Measurements from ENCODE around the gene TBC1D23. TPM values are rescaled to one million over a fixed set of nuclear protein-coding genes. Genes with fewer than 3 reads are reported as not detected.
"Not testable (repeated sequence)": the region's sequence is repeated elsewhere in the genome, so short reads cannot be mapped to it uniquely, and the experiment has no call there.

The TBC1D23 gene
- total RNA-seq, 4 donors from 2014 or later: 40.7 to 397 (median 101) TPM

DNA sequence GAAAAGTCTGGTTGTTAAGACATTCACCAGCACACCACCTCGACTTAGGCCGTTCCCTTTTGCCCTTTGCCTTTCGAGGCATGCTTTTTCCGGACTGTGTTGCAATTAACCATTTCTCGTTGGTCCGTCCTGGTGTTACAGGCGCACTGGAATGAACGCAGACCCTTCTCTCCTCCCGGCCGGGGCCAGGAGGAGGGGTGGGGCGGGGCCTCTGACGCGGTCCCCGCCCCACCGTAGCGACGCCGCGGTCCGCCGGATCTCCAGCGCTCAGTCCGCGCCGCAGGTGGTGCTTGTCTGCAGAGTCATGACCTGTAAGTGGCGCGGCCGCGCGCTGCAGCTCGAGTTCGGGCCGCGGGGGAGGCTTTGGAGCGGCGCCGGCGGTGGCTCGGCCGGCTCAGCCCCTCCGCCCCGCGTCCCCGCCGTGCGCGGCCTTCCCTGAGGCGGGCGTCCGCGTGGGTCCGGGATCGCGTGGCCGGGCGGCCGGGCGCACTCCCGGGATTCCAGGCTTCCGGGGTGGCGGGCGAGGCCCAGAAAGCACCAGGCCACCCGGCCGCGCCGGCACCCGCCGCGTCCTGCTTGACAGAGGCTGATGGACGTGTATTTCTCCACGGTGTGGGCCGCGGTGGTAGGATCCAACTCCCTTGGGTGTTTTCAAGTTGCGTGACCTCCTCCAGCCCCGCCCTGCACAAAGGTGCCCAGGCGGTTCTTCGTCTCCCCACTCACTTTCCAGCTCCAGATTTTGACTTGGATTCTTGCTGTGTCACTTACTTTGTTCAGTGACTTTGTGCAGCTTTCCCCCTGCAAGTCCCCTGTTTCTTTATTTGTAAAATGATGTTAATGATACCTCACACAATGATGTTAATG lies 73.9 kb downstream of the TBC1D23 start, which contains the start of gene NIT2:
TSS of gene NIT2 (plus strand) at position 270 of the 864 bp plus-strand sequence. CDS start at position 305, 35 bp downstream.
- Histone ChIP-seq H3K27me3 (no peaks in the 10 kb centered on the region), H3K36me3 (no peaks in the 10 kb centered on the region), H3K4me1 (no peaks in the 10 kb centered on the region), H3K4me3 (peak within 1 kb of the TSS; percentile 51 to 89), H3K27ac (peak within 1 kb of the TSS; percentile 78 to 90), H3K9me3 (no peaks in the 10 kb centered on the region)
- intact Hi-C loops (cut with DNase I; ENCODE audit: low total_unique reads): no loop called here
- DNase-seq: peak; percentile 84 to 86
- TF ChIP-seq, protein P1, sequence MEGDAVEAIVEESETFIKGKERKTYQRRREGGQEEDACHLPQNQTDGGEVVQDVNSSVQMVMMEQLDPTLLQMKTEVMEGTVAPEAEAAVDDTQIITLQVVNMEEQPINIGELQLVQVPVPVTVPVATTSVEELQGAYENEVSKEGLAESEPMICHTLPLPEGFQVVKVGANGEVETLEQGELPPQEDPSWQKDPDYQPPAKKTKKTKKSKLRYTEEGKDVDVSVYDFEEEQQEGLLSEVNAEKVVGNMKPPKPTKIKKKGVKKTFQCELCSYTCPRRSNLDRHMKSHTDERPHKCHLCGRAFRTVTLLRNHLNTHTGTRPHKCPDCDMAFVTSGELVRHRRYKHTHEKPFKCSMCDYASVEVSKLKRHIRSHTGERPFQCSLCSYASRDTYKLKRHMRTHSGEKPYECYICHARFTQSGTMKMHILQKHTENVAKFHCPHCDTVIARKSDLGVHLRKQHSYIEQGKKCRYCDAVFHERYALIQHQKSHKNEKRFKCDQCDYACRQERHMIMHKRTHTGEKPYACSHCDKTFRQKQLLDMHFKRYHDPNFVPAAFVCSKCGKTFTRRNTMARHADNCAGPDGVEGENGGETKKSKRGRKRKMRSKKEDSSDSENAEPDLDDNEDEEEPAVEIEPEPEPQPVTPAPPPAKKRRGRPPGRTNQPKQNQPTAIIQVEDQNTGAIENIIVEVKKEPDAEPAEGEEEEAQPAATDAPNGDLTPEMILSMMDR (IDR thresholded peaks at IDR 0.05): no peak
- peak; percentile 19 to 65 for TF ChIP-seq POLR2A (IDR thresholded peaks at IDR 0.05)

DNA sequence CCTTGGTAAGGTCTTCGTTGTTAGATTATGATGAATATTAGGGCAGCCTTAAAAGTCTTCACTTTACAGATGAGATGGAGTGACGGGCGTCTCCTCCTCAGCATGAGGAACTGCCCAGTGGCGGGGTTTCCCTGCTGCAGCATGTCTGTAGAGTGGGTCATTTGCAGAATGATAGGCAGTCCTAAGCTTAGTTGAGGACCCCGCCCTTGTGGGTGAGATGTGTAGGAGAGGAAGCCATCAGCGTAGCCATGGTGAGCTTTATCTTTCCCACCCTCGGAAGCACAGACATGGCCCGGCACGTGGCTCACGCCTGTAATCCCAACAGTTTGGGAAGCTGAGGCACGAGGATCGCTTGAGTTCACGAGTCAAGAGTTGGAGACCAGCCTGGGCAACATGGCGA lies 74.6 kb downstream of the TBC1D23 start:
- DNase-seq: peak in 1 of 2 donors; percentile 19
- peak overlapping the region; percentile 51 to 89 for H3K4me3 ChIP-seq
- peak overlapping the region; percentile 78 to 90 for H3K27ac ChIP-seq
- TF ChIP-seq, protein P1 (IDR thresholded peaks at IDR 0.05): no peak
- TF ChIP-seq POLR2A (IDR thresholded peaks at IDR 0.05): no peak
- no peaks in the 10 kb centered on the region for H3K27me3 ChIP-seq
- H3K4me1 ChIP-seq: no peaks in the 10 kb centered on the region
- H3K9me3 ChIP-seq: no peaks in the 10 kb centered on the region
- H3K36me3 ChIP-seq: no peaks in the 10 kb centered on the region
- intact Hi-C loops (cut with DNase I; ENCODE audit: low total_unique reads): no loop called here

DNA sequence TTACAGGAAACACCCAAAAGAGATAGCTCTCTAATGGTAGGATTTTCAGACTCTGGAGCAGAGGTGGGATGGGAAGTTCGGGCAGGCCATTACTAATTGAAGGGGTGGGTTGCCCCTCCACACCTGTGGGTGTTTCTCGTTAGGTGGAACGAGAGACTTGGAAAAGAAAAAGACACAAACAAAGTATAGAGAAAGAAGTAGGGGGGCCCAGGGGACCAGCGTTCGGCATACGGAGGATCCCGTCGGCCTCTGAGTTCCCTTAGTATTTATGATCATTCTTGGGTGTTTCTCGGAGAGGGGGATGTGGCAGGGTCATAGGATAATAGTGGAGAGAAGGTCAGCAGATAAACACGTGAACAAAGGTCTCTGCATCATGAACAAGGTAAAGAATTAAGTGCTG lies 75.4 kb downstream of the TBC1D23 start:
- intact Hi-C loops (cut with DNase I; ENCODE audit: low total_unique reads); H3K27me3 ChIP-seq; H3K4me3 ChIP-seq; DNase-seq; H3K4me1 ChIP-seq; H3K9me3 ChIP-seq; H3K36me3 ChIP-seq: not testable (repeated sequence)
- H3K27ac ChIP-seq: peak overlapping the region in 1 of 2 donors; percentile 90

DNA sequence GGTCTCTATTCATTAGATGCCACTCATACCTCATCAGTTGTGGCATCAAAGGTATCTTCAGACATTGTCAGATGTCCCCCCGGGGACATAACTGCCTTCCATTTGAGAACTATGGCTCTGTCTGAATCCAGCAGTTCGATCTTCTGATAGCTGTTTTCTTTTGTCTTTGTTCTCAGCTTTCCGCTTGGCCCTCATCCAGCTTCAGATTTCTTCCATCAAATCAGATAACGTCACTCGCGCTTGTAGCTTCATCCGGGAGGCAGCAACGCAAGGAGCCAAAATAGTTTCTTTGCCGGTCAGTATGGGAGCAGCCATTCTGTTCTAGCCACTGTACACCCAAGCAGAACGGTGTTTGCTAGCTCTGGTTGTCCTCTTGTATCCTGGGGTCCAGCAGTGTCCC lies 78.1 kb downstream of the TBC1D23 start:
- no peak for DNase-seq
- intact Hi-C loops (cut with DNase I; ENCODE audit: low total_unique reads): no loop called here
- Histone ChIP-seq H3K4me3 (no peak overlapping the region), H3K4me1 (no peaks in the 10 kb centered on the region), H3K9me3 (no peaks in the 10 kb centered on the region), H3K27me3 (no peaks in the 10 kb centered on the region), H3K27ac (no peak overlapping the region), H3K36me3 (no peaks in the 10 kb centered on the region)
- TF ChIP-seq, protein P1 (IDR thresholded peaks at IDR 0.05): no peak
- no peak for TF ChIP-seq POLR2A (IDR thresholded peaks at IDR 0.05)

DNA sequence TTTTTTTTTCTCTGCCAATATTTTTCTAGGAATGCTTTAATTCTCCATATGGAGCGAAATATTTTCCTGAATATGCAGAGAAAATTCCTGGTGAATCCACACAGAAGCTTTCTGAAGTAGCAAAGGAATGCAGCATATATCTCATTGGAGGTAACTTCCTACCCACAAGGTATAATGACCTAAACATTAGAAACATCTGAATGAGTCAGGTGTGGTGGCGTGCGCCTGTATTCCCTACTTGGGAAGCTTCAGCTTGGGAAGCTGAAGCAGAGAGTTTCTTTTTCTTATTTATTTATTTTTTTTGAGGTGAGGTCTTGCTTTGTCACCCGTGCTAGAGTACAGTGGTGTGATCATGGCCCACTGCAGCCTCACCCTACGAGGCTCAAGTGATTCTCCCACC lies 79.0 kb downstream of the TBC1D23 start:
- no peak overlapping the region for H3K4me3 ChIP-seq
- H3K9me3 ChIP-seq: no peaks in the 10 kb centered on the region
- TF ChIP-seq, protein P1 (IDR thresholded peaks at IDR 0.05): no peak
- no peak for TF ChIP-seq POLR2A (IDR thresholded peaks at IDR 0.05)
- no peak for DNase-seq
- intact Hi-C loops (cut with DNase I; ENCODE audit: low total_unique reads): no loop called here
- no peak overlapping the region for H3K27ac ChIP-seq
- no peaks in the 10 kb centered on the region for H3K4me1 ChIP-seq
- no peaks in the 10 kb centered on the region for H3K27me3 ChIP-seq
- H3K36me3 ChIP-seq: no peaks in the 10 kb centered on the region

Measured in uterus (tissue), 4 donors.